GM21737 (cell line): ENCODE measurements around the gene FAM13A.
"Not testable (repeated sequence)": the region's sequence is repeated elsewhere in the genome, so short reads cannot be mapped to it uniquely, and the experiment has no call there.

Source experiments
- ATAC-seq: cut with Tn5 transposase; IDR thresholded peaks from one replicate; pipeline ENCODE4 v1.9.1; 2021; ENCODE audit warnings: mild to moderate bottlenecking, moderate library complexity; ENCODE audit not compliant: unreplicated experiment

Gene FAM13A

GRCh38 chr4:88858752-88859151 is 198.2 kb downstream of the FAM13A start:
- peak; percentile 83 for ATAC-seq

- no peak for ATAC-seq
These were observed 199.4 kb downstream of the FAM13A start for GRCh38 chr4:88857588-88857987.

GRCh38 chr4:88854481-88854880 is 202.5 kb downstream of the FAM13A start:
- no peak for ATAC-seq

GRCh38 chr4:88853583-88853982 is 203.4 kb downstream of the FAM13A start:
- not testable (repeated sequence) for ATAC-seq

GRCh38 chr4:88846206-88846790 is 210.7 kb downstream of the FAM13A start:
- ATAC-seq: no peak

- no peak for ATAC-seq
These were observed 213.8 kb downstream of the FAM13A start for GRCh38 chr4:88843067-88843685.

- ATAC-seq: no peak
These were observed 215.3 kb downstream of the FAM13A start for GRCh38 chr4:88841635-88842034.

GRCh38 chr4:88836216-88836615 is 220.8 kb downstream of the FAM13A start:
- ATAC-seq: no peak

GRCh38 chr4:88831031-88831430 is 226.0 kb downstream of the FAM13A start:
- ATAC-seq: no peak

- ATAC-seq: no peak
These were observed 226.4 kb downstream of the FAM13A start for GRCh38 chr4:88830598-88830997.

- no peak for ATAC-seq
These were observed 228.0 kb downstream of the FAM13A start for GRCh38 chr4:88828842-88829571.

GRCh38 chr4:88827442-88827841 is 229.5 kb downstream of the FAM13A start:
- ATAC-seq: no peak

- ATAC-seq: no peak
These were observed 230.2 kb downstream of the FAM13A start for GRCh38 chr4:88826771-88827170.

GRCh38 chr4:88825931-88826330 is 231.1 kb downstream of the FAM13A start:
- no peak for ATAC-seq

GRCh38 chr4:88823058-88823919 is 233.7 kb downstream of the FAM13A start:
- peak; percentile 97 for ATAC-seq

- no peak for ATAC-seq
These were observed 234.8 kb downstream of the FAM13A start for GRCh38 chr4:88822034-88822789.

GRCh38 chr4:88821522-88821921 is 235.5 kb downstream of the FAM13A start:
- ATAC-seq: no peak

- ATAC-seq: no peak
These were observed 236.1 kb downstream of the FAM13A start for GRCh38 chr4:88820698-88821415.

- no peak for ATAC-seq
These were observed 236.9 kb downstream of the FAM13A start for GRCh38 chr4:88819818-88820697.
